HG02610 (cell line): ENCODE measurements around the gene ROM1.
A peak's percentile ranks its signal among the peaks of the same experiment; 100 is the strongest.
"Not testable (repeated sequence)": the region's sequence is repeated elsewhere in the genome, so short reads cannot be mapped to it uniquely, and the experiment has no call there.

Source experiments
- ATAC-seq: cut with Tn5 transposase; IDR thresholded peaks from one replicate; pipeline ENCODE4 v1.9.1; 2021; ENCODE audit warnings: mild to moderate bottlenecking, moderate library complexity; ENCODE audit not compliant: unreplicated experiment

ROM1 gene

GRCh38 chr11:62612366-62613290, at the start of gene ROM1, which contains the start of gene EML3:
Gene ROM1, plus strand, starts transcription at chr11:62613257. Its CDS starts 25 bp downstream, at chr11:62613282.
Gene EML3, minus strand, starts transcription at chr11:62612775. Its CDS starts 318 bp downstream, at chr11:62612457.
- ATAC-seq: peak; percentile 74

DNA sequence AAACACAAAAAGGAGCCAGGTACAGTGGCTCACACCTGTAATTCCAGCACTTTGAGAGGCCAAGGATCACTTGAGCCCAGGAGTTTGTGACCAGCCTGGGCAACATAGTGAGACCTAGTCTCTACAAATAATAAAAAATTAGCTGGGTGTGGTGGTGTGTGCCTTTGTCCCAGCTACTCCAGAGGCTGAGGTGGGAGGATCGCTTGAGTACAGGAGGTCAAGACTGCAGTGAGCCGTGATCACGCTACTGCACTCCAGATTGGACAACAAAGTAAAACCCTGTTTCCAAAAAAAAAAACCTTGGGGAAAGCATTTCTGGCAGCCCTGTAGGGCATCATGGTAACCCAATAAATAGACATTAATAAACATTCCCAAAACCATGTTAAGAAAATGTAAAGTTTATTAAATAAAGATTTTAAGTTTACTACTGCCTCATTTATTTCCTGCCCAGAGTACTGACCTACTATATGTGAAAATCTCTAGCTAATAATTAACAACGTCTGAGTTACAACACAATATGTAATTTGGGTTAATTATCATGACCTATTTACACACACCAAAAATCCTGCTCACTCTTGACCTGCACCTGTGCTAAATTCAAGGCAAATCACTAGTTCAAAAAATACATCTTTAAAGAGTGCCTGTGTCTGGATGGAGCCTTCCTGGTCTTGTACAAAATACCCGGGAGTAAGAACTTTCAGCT, 47.8 kb upstream of the ROM1 start:
- ATAC-seq: no peak

GRCh38 chr11:62566247-62566646, 46.8 kb upstream of the ROM1 start:
- no peak for ATAC-seq

DNA sequence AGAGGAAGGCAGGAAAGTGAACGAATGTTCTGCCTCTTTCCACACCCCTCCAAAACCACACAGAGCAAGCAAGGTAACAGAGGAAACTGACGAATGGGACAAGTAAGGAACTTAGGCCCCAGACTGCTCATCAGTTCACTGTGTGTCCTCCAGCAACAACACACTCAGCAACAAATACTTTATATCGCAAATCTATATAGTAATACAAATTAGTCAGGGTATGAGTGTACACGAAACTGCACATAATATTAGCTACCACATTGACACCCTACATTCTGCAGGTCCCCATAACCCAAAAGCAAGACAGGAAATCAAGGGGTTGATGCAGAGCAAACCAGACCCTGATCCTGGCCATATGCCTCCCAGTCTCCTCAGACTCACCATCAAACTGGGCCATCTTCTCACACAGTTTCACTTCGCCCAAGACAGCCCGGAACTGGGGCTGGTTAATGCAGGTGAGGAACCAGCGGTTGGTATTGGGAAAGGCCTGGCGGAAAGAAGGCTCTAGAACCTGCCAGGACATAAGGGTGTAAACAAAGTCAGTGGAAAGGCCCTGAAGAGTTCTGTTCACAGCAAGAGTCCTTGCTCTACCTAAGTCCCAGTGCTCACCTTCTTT, 45.9 kb upstream of the ROM1 start:
- no peak for ATAC-seq

DNA sequence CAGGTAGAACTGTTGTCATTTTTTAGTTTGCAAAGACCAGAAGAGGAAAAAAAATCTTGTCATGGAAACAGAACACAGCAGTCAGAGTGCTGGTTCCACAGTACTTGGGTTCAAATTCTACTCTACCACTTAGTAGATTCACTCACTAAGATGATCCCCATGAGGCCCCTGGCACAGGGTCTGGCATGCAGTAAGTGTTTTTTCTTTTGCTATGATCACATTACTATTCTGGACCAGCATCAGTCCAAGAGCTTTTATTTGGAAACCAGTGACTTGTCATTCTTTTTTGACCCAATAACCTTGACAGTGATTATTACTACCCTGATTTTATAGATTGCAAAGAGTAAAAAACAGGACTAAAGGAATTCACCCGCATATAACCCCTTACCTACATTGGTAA, 43.4 kb upstream of the ROM1 start:
- ATAC-seq: no peak

- not testable (repeated sequence) for ATAC-seq
Measured at GRCh38 chr11:62570903-62571302, 42.2 kb upstream of the ROM1 start.

- ATAC-seq: not testable (repeated sequence)
Measured at GRCh38 chr11:62571493-62571892, 41.6 kb upstream of the ROM1 start.

- ATAC-seq: no peak
Measured at GRCh38 chr11:62572431-62572830, 40.6 kb upstream of the ROM1 start.

DNA sequence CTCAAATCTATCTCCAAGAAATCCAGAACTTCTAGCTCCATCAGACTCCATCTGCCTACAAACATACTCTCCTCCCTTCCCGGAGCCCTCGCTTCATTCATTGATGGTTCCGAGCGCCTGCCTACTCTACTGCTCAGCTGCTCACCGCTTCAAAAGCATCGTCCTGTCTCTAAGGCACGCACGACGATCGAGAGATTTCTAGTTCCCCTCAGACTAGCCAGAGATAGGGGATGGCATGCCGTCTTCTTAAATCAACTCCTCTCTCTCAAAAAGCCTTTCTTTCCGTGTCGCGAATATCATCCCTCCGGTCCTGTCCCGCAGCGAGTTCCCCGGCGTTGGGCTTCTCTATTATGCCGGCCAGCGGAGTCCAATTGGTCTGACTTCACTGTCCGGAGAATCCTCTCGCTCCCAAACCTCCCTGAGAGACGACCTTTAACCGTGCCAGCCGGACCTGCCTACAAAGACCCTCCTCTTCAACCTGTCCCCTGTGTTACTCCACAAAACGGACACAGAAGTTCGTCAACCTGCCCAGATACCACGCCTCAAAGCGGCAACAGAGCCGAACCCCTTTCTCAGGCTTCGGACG, 40.0 kb upstream of the ROM1 start:
- no peak for ATAC-seq

GRCh38 chr11:62573592-62574362, 39.3 kb upstream of the ROM1 start, which contains the start of gene EEF1G:
Gene EEF1G, minus strand, starts transcription at chr11:62573891. Its CDS starts 49 bp downstream, at chr11:62573842.
- ATAC-seq: peak; percentile 84

DNA sequence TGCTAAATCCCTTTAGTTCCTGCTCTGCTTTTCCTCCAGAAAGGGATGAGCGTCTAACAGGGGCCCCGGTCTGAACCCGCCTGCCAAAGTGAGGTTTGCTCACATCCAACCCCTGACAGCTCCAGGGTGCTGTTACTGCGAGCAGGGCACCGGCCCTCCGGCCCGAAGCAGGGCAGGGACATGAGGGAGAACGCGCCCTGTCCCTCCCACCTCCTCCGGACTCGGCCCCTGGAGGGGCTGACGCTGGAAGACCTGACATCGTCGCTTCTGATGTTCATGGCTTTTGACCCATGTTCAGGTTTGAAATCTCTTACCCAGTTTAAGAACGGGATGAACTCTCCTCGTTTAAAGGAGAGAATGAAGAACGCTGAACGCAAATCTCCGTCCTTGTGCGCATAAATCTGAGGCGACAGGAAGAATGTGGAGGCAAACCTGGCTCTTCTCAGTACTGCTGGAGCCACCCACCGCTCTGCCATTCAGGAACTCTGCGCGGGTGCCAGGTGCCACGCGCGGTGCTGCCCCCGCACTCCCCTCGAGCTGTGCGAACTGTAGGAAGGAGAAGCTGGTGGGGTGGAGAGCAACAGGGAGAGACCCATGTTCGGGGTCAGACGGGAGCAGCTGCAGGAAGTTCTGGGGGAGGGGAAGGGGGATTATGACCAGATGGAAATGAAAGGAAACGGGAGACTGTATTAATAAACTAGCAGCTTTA, 38.5 kb upstream of the ROM1 start:
- ATAC-seq: peak; percentile 3

DNA sequence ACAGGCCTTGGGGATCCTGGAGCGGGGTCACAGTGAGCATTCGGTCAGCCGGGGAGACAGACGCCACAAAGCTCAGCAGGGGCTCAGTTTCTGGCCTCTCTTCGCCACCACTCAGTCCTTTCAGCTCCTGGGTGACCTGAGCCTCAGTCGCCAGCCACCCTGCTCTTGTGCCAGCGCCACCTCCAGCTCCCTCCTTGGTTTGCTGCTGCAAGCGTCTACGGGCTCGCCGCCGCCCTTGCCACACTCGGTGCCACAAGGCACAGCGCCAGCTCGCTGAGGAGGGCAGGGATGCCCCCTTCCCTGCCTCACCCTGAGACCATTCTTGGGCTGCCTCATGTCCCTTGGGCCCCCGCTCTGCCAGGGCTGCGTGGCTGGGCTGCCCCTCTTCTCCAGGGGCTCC, 37.9 kb upstream of the ROM1 start:
- ATAC-seq: no peak

- ATAC-seq: no peak
Measured at GRCh38 chr11:62575837-62576236, 37.2 kb upstream of the ROM1 start.

DNA sequence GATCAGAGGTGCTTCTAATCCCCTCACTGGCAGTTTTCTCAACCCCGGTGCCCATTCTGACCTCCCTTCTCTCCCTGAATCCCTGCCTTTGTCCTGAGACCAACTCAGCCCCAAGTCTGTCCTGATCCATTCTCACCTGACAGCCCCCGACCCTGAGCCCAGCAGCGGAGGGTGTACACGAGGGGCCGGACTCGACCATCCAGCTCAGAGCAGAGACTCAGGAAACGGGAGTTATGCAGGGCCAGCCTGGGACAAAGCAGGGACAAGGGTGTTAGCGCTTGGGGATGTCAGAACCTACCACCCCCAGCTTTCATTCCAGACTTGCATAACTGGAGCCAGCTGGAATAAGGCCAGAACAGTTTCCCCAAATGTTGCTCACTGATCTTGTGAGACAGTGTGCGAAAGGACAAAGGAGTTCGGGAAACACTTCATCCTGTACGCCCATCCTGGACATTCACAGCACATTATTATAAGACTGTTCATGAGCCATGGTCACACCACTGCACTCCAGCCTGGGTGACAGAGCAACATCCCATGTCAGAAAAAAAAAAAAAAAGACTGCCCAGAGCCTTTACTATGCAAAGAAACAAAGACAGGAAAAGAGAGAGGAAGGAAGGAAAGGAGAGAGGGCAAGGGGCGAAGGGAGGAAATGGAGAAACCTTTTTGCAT, 35.9 kb upstream of the ROM1 start:
- no peak for ATAC-seq

DNA sequence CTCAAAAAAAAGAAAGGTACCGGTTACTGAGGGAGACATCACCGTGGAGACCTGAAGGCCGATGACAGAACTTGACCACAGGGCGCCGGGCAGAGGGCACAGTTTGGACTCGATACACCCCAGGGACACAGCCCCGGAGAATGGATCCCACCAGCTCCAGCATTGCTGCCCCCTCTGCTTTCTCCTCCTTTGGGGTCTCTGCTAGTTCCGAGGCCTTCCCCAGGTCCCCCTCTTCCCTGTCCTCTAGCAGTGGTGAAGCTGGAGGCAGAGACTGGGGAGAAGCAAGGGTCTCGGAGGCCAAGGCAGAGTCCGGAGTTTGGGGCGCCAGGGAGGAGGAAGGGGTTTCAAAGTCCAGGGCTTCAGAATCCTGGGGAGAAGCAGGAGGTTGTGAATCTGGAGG, 34.5 kb upstream of the ROM1 start:
- no peak for ATAC-seq

DNA sequence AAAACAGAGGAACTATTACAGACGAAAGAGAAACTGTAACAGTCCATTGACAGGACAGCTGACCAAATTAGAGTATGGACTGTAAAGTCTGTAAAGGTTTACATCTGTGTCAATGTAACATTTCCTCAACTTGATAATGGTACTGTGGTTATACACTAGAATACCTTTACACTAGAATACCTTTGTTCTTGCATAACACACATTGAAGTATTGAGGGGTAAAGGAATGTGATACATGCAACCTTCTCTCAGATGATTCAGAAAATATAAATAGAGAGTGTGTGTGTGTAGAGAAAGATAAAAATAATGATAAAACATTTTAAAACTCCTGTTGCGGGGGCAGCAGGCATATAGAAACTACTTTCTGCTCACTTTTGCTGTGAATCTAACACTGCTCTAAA, 33.8 kb upstream of the ROM1 start:
- no peak for ATAC-seq

DNA sequence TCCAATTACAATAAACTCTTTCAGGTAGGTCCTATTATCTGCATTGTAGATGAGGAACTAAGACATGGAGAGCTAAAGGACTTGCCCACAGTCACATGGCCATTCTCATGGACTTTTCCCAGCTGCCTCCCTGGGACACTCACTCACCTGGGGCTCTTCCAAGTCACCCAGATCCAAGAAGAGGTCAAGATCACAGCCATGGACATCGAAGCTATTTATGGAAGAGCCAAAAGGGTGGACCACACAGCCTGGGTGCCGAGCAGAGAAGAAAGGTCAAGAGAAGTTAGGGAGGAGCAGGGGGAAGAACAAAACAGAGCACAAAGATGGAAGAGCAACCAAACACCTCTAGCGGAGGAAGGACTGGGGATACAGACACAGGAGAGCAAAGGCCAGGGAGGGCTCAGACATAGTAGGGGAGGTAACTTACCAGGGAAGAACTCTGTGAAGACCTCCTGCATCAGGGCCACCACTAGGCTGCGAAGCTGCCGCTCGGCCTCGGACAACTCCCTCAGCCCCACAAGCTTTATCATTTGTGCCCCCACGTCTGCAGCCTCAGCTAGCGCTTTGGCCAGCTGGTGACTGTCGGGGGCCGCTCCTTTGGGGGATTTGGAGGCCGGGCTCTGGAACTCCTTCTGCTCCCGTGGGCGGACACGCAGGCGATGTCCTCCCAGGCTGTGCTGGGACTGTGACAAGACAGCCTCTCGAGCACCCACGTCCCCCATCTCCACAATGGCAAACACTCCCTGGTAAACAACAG, 31.9 kb upstream of the ROM1 start:
- no peak for ATAC-seq

DNA sequence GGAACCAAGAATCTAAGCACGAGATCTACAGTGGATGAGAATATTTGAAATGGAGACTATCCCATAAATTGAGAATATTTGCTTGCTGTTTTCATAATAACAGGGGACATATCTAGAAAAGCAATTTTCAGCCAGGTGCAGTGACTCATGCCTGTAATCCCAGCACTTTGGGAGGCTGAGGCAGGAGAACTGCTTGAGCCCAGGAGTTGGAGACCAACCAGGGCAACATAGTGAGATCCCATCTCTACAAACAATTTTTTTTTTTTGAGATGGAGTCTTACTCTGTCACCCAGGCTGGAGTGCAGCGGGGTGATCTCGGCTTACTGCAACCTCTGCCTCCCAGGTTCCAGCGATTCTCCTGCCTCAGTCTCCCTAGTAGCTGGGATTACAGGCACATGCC, 31.3 kb upstream of the ROM1 start:
- ATAC-seq: not testable (repeated sequence)
